HL-60/S4 treated with retinoic acid at 250 ng/mL for 4 days and 3 days (cell line): ENCODE measurements around the gene CGNL1.

Source experiments
- in situ Hi-C: fragments of 300-500 bp; cut with MboI; formaldehyde crosslinking; loops from 2 replicates; pipeline ENCODE4 v1.7.0; 2022; ENCODE audit warnings: low sequenced_read_pairs

The CGNL1 gene

DNA sequence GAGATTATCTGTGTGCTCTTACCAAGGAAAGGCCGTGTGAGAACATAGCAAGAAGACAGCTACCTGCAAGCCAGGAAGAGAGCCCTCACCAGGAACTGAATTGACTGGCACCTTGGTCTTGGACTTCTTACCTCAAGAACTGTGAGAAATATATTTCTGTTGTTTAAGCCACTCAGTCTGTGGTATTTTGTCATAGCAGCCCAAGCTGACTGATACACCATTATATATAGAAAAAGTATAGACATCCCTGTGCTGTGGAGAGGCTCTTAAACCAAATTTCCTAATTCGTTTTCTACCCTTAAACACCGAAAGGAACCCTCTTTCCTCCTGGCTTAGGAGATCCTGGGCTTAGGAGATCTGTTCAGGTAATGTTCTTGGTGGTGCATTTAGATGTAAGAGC lies 44.8 kb downstream of the CGNL1 start:
- in situ Hi-C loops = loop anchor here (10.0 kb wide), 1 partner anchor 56 kb away; no protein-coding TSS in a partner anchor

DNA sequence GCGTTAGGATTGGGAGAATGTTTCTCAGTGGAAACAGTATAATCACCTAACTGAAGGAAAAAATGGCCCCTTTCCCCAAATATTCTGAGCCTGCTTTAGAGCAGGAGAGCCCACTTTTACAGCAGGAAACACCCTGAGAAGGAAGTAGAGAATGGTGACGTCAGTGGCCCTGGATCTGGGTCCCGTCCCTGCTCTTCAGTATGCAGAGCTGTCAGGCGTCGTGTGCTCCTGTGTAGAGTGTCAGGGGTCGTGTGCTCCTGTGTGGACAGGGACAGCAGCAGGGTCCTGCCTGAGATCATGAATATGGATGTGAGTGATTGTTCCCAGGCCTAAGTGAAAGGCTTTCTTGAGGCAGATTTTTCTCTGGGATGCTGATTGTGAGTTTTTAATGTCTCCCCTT lies 45.2 kb downstream of the CGNL1 start:
- in situ Hi-C loops = loop anchor here (10.0 kb wide), 1 partner anchor 57 kb away; no protein-coding TSS in a partner anchor

DNA sequence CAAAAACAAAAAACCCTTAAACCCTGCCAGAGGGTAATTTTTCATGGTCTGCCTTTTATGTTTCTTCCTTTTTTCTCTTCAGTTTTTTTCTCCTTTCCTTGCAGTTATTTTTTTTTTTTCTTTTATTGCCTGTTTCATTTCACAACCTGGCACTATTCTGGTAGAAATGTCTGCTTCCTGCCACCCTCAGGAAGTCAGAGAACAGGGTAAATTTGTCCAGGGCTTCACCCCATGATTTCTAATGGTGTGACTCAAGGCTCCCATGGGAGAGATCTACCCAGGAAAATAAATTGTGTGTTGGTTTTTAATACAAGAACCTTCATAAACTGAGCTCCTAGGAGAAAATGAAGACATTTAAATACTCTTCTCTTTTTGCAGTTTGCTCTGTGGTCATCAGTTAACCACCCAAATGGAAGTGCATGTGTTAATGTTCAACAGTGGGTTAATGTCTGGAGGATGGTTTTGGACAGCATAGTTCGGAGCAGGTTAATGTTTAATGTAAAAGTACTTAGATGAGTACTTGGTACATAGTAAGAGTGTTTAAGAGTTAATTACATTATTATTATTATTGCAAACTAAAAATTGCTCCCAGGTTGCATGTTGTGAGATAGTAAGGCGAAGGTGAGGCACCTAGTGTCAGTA lies 45.9 kb downstream of the CGNL1 start:
- in situ Hi-C loops = loop anchor here (10.0 kb wide), 1 partner anchor 57 kb away; no protein-coding TSS in a partner anchor

DNA sequence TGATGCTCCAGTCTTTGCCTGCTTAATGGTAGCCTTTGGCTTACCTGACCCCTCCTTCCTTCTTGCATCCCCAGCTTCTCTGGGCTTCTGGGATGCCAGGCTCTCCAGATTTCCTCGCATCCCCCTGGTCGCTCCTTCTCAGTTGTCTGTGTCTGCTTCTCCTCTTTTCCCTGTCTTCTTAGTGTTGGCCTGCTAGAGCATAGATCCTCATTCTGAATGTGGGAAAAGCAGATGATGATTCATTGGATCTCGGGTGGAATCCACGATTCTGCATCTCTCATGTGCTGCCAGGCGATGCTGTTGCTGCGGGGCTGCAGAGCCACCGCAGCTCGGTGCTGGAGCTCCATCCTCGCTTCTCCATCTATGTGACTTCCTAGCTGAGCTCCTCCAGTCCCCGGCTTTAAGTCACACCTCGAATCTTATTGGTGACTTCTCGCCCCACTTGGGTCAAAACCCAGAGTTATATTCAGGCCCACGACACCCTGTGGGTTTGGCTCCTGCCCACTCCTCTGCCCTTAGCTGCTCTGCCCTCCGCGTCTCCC lies 47.4 kb downstream of the CGNL1 start:
- in situ Hi-C loops = loop anchor here (10.0 kb wide), 1 partner anchor 59 kb away; no protein-coding TSS in a partner anchor

DNA sequence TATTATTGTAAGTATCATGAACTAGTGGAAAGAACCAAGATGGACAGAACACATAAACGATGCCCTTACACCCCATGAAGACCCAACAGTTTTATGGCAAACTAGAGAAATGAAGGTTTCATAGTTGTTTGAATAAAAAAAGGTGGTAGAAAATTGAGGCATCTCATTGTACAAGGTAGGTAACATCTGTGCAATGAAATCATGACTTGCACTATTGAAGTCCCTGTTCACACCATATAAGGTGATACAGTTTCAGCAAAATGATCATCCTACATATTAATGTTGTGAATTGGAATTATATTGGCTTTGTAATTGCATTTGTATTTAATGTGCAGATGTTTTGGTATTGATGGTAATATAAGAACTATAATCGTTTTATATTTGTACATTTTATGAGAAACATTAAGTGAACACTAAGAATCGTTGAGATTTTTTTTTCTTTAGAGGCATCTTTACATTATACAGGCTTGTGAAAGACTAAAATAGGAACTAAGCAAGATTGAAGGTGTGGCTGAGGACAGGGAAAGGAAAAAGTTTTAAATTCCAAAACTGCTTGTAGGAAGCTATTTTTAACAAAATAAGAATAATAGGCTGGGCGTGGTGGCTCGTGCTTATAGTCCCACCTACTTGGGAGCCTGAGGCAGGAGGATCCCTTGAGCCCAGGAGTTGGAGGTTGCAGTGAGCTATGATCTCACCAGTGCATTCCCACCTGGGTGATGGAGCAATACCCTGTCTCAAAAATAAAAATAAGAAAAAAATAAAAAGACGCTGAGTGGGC lies 48.5 kb downstream of the CGNL1 start:
- in situ Hi-C loops = loop anchor here (10.0 kb wide), 1 partner anchor 60 kb away; no protein-coding TSS in a partner anchor

DNA sequence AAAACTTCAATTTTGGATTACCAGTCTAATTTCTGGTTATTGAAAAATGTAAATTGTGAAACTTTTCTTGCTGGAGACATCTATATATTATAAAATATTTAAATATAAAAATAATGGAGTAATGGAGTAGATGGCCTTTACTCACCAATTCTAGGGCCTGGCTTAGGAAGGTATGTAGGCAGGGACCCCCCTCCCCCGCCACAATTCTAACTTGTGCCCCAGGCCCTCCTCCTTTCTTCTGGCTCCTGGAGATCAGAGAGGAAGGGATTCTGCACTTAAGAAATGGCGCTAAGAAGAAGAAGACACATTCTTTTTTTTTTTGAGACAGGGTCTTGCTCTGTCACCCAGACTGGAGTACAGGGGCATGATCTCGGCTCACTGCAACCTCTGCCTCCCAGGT lies 49.5 kb downstream of the CGNL1 start:
- in situ Hi-C loops = loop anchor here (10.0 kb wide), 1 partner anchor 61 kb away; no protein-coding TSS in a partner anchor

DNA sequence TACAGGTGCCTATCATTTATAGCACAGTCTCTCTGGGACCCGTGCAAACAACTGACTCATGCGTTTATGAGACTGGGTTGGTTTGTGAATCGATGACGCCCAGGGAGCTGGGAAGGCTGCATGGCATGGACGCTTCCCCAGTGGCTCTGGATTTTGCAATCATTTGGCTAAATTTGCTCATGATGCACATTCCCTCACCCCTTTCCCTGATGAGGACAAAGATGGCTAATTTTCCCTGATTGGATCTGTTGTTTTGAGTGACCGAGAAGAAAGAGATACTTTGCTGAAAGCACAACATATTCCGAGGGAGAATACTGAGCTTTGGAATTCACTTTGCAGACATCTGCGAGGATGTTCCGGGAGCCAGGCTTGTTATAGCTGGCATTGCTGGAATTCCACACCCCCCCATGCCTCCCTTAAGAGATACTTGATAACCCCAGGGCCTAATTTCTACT lies 51.1 kb downstream of the CGNL1 start:
- in situ Hi-C loops = loop anchor here (10.0 kb wide), 1 partner anchor 63 kb away; no protein-coding TSS in a partner anchor

DNA sequence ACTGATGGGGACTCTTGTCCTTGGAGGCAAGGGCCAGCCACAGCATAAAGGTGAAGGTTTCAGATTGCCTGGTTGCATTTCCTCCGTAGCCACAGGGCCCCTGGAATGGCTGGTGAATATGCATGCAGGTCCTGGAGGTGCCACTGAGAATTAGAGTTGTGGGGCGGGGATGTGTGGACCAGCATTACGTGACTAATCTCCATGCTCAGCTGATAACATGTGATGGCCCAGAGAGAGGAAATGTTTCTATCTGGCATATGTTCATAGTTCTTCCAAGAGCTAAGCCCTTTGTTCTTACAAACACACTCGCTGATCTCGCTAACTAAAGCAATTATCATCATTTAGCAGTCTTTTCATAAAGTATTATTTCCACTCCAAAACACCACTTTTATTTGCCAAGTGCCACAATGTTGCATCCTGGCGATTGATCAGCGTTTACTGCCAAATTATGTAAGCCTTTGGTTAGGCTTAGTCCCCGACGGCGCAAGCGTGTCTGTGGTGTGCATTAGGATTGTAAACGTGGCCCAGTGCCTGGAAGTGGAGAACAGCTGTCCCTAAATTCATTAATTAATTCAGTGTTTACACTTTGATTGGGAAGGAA lies 55.9 kb downstream of the CGNL1 start:
- in situ Hi-C loops = no loop called here

DNA sequence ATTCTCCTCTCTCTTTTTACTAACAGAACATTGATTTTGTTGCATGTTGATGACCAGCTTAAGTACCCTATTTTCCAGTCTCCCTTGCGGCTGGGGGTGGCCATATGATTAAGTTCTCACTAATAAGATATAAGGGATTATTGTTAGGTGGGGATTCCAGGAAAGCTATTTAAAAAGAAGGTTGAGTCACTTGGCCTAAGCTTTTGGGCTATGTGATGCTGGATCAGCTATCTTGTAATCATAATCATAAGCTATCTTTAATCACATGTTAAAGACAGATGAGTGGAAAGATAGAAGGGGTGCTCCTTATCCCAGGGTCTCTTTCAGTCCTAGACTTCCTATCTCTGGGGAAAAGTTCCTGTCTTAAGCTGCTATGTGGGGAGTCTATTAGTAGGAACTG lies 59.9 kb downstream of the CGNL1 start:
- in situ Hi-C loops = no loop called here

DNA sequence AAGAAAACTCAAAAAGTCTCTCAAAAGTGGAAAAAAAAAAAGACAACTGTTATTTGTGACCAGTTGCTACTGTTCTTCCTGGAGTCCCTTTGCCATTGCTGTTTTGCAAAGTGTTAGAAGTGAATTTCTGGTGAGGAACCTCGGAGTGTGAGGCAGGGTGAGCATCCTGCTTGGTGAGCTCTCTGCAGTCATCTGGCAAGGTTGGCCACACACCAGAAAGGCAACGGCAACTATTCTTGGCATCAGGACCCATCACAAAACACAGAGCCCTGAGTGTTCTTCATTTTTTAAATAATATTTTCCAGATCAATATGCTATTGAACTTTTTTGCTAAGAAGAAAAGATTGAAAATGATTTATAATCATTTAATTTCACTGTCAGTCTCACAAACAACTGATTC lies 60.7 kb downstream of the CGNL1 start:
- in situ Hi-C loops = no loop called here

DNA sequence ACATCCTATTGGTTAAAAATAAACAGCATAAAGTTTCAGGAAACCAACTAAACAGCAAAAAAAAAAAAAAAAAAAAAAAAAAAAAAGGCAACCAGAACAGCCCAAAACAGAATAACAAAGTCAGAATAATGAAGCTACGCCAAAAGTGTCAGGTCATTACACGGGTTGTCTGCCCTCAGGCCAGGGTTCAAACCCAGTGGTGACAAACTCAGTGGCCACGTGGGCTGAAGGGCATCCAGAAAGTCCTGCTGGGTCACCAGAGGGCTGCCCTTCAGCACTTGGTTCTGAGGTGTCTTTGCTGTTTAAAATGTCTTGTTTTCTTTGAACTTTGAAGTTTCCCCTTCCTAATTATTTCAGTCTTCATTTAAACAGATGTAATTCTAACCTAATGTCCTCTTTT lies 61.3 kb downstream of the CGNL1 start:
- in situ Hi-C loops = no loop called here

DNA sequence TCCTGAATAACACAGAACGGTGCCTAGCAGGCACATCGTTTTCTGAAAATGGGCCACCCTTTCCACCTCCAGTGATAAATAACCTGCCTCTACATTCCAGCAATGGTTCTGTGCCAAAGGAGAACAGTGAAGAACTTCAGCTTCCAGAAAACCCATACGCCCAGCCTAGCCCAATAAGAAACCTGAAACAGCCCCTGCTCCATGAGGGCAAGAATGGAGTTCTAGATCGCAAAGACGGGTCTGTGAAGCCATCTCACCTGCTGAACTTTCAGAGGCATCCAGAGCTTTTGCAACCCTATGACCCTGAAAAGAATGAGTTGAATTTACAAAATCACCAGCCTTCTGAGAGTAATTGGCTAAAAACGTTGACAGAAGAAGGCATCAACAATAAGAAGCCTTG lies 61.9 kb downstream of the CGNL1 start:
- in situ Hi-C loops = no loop called here

DNA sequence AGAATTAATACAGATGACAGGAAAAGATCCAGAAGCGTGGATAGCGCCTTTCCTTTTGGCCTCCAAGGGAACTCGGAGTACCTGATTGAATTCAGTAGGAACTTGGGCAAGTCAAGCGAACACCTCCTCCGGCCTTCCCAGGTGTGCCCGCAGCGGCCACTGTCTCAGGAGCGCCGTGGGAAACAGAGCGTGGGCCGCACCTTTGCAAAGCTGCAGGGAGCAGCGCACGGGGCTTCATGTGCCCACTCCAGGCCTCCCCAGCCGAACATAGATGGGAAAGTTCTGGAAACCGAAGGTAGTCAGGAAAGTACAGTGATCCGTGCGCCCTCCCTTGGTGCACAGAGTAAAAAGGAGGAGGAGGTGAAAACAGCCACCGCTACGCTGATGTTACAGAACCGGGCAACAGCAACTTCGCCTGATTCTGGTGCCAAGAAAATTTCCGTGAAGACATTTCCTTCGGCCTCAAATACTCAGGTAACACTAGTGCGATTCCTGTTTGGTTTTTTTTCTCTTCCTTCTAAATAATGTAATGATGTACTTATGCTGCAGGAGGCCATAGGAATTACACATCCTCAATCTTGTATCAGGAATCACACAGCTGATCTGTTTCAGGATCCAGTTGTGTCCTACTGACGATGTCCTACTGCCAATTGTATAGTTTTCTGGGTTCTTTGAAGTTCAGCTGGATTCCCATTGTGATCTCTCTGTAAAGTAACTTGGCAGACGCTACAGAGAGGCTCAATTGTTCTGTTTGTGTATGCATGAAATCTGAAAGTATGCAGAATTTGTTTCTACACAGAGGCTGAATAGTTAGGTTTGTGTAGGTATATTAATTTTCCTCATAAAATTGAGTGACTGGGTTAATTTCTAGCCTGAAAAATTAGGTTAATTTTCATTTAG lies 63.1 kb downstream of the CGNL1 start:
- in situ Hi-C loops = no loop called here

DNA sequence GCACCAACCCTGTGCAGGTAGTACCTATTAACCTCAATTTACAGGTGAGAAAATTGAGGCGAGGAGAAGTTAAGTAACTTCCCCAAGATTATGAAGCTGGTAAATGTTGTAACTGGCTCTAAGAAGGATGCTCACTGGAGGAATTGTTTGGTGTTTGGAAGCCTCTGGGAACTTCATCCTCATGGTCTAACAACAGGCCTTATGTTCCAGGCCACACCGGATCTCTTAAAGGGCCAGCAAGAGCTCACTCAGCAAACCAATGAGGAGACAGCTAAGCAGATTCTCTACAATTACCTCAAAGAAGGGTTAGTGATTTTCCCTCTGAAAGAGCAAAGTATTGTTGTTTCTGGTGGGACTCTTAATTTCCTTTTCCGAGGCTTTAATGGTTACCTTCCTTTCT lies 63.9 kb downstream of the CGNL1 start:
- in situ Hi-C loops = no loop called here

DNA sequence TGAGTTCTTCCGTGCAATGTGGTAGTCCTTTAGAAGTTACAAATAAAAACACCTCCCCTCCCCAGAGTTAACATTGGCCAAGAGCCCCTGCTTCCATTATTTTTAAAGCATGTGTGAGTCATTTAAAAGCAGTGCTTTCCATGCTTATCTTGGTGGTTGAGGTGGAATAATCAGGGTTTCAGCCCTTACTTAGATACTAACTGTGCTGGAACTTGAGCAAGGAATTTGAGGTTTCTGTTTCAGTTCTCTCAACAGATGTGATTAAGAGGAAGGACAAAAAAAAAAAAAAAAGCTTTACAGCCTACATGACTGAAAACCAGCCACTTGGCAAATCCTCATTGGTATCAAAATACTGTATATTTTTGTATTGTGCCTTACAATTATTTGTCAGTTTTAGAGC lies 64.5 kb downstream of the CGNL1 start:
- in situ Hi-C loops = no loop called here

DNA sequence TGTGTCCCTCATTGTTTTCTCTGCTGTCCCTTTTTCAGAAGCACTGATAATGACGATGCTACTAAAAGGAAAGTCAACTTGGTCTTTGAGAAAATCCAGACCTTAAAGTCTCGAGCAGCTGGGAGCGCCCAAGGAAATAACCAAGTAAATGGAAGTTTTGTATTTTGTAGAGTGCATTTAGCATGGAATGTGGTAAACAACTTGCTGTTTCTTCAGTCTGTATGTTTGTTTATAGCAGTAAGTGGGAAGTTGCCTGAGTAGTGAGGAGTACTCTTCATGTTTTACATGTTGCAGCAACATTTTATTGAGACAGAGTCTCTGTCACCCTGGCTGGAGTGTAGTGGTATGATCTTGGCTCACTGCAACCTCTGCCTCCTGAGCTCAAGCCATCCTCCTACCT lies 66.0 kb downstream of the CGNL1 start:
- in situ Hi-C loops = no loop called here

DNA sequence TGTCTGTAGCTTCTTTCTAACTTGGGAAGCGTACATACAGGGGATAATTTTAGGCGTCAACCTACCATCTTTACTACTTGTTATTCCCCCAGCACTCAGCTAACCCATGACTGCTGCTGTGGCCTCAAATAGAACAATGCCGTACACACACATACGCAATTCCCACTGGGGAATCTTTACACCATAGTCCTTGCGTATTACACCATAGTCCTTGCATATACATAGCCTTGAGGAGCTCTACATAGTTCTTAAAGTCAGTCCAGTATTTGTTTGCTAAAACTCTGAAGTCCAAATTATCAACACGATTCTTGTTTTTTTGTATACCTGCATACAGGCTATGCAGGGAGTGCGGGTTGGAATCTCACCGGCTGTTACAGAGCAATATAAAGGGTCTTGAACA lies 67.2 kb downstream of the CGNL1 start:
- in situ Hi-C loops = no loop called here

DNA sequence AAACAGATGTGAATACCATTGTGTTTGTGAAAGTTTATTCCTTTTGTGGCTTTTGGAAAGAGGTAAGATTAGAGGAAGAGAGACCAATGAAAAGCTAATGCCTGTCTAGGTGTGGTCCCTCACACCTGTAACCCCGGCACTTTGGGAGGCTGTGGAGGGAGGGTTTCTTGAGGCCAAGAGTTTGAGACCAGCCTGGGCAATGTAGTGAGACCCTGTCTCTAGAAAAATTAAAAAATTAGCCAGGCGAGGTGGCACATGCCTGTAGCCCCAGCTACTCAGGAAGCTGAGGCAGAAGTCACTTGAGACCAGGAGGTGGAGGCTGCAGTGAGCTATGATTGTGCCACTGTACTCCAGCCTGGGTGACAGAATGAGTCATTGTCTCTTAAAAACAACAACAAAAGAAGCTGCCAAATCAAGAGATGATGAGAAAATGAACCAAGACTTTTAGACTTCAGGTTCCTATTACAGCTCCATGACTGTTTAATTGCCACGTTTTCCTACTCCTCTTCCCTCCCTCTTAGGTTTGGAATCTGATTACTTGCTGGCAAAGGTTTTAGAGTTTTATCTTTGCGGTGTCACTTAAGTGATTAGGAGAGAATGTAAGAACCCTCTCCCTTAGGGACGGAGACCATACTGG lies 68.7 kb downstream of the CGNL1 start:
- in situ Hi-C loops = no loop called here

DNA sequence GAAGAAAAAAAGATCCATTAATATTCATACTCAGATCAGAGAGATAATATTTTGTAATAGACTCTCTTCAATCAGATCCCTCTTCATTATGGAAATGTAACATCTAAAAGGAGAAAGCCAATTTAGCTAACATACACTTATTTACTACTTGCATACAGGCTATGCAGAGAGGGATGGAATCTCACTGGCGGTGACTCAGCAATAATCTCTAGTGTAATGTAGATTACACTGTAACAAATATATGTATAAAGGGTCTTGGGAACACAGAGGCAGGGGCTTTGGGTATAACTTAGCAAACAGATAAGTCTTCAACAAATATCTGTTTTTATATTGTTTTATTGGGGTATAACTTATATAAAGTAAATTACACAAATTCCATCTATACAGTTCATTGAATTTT lies 69.6 kb downstream of the CGNL1 start:
- in situ Hi-C loops = no loop called here

DNA sequence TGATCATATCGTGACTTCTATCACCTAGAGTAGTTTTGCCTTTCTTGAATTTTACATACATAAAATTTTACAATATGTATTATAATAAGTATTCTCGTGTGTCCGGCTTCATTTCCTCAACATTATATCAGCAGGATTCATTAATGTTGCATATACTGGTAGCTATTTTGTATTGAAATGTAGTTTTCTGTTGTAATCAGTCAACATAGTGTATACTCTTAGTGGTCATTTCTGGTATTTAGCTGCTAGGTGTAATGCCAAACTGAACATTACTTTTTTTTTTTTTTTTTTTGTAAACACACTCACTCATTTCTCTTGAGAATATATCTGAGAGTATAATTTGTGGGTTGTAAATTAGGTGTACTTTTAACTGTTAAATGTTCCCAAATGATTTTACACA lies 70.1 kb downstream of the CGNL1 start:
- in situ Hi-C loops = no loop called here
